OCI-LY1 (cell line): ENCODE measurements around the gene LRTM2.

Source experiments
- H2AFZ ChIP-seq: fragments of 200-600 bp; sonication (generic), shearing (Covaris generic); 2 replicates; pipeline ENCODE4 v1.6.0; 2014; ENCODE audit warnings: antibody characterized with exemption, mild to moderate bottlenecking, low read length
- H3F3A ChIP-seq: fragments of 200-600 bp; sonication (generic), shearing (Covaris generic); 2 replicates; pipeline ENCODE4 v1.6.0; 2014; ENCODE audit warnings: mild to moderate bottlenecking, antibody characterized with exemption, low read length, moderate library complexity; ENCODE audit not compliant: insufficient read depth
- H3K27ac ChIP-seq: fragments of 200-600 bp; sonication (generic); 2 replicates; pipeline ENCODE4 v1.5.1; 2014; ENCODE audit warnings: low read length, mixed run types, mild to moderate bottlenecking, low read depth; ENCODE audit not compliant: poor library complexity, severe bottlenecking
- H3K27me3 ChIP-seq: fragments of 200-600 bp; sonication (generic); 2 replicates; pipeline ENCODE4 v1.6.0; 2014; ENCODE audit warnings: antibody characterized with exemption, mild to moderate bottlenecking, low read length, moderate library complexity; ENCODE audit not compliant: insufficient read depth
- H3K36me3 ChIP-seq: fragments of 200-600 bp; sonication (generic); 2 replicates; pipeline ENCODE4 v1.6.1; 2014; ENCODE audit warnings: mild to moderate bottlenecking, antibody characterized with exemption, low read length, moderate library complexity, mixed read lengths; ENCODE audit not compliant: insufficient read depth
- H3K4me1 ChIP-seq: fragments of 200-600 bp; sonication (generic); 2 replicates; pipeline ENCODE4 v1.5.1; 2014; ENCODE audit warnings: mild to moderate bottlenecking, low read length, moderate library complexity; ENCODE audit not compliant: insufficient read depth, severe bottlenecking
- H3K4me2 ChIP-seq: fragments of 200-600 bp; sonication (generic), shearing (Covaris generic); 2 replicates; pipeline ENCODE4 v1.6.1; 2014; ENCODE audit warnings: low read length
- H3K4me3 ChIP-seq: fragments of 200-600 bp; sonication (generic); 2 replicates; pipeline ENCODE4 v1.5.1; 2014; ENCODE audit warnings: low read length, low read depth, mild to moderate bottlenecking, mixed read lengths; ENCODE audit not compliant: poor library complexity, severe bottlenecking
- H3K79me2 ChIP-seq: fragments of 200-600 bp; shearing (Covaris generic); 2 replicates; pipeline ENCODE4 v1.6.1; 2016; ENCODE audit warnings: mixed run types, low read length, mixed read lengths; ENCODE audit not compliant: insufficient read depth
- H3K9ac ChIP-seq: fragments of 200-600 bp; sonication (generic), shearing (Covaris generic); 2 replicates; pipeline ENCODE4 v1.6.1; 2014; ENCODE audit warnings: mild to moderate bottlenecking, low read length, mixed read lengths
- H3K9me2 ChIP-seq: fragments of 200-600 bp; sonication (generic), shearing (Covaris generic); 2 replicates; pipeline ENCODE4 v1.6.1; 2014; ENCODE audit warnings: low read depth, mild to moderate bottlenecking, low read length, mixed read lengths
- H3K9me3 ChIP-seq: fragments of 200-600 bp; shearing (Covaris generic); 2 replicates; pipeline ENCODE4 v1.6.1; 2014; ENCODE audit warnings: low read length, mixed read lengths
- H4K20me1 ChIP-seq: fragments of 200-600 bp; sonication (generic), shearing (Covaris generic); 2 replicates; pipeline ENCODE4 v1.6.0; 2016; ENCODE audit warnings: mild to moderate bottlenecking, low read length; ENCODE audit not compliant: insufficient read depth
- CTCF ChIP-seq: fragments of 200-600 bp; sonication (generic), shearing (Covaris generic); IDR thresholded peaks from 2 replicates; pipeline ENCODE4 v1.5.1; 2017; ENCODE audit warnings: mild to moderate bottlenecking, antibody characterized with exemption, low read length, moderate library complexity, mixed read lengths
- EZH2 ChIP-seq: fragments of 200-600 bp; sonication (generic), shearing (Covaris generic); IDR thresholded peaks from 2 replicates; pipeline ENCODE4 v1.8.0; 2017; ENCODE audit warnings: borderline replicate concordance, mixed run types, mild to moderate bottlenecking, antibody characterized with exemption, low read length, moderate library complexity, mixed read lengths

LRTM2 gene

GRCh38 chr12:1841586-1842182, 21.3 kb downstream of the LRTM2 start:
- no peak overlapping the region for H3K27ac ChIP-seq
- peaks cover 13% of the 10 kb centered on the region; the same call in 1 of the 2 replicates for H3K27me3 ChIP-seq
- no peak overlapping the region for H3K4me3 ChIP-seq
- no peaks in the 10 kb centered on the region for H3F3A ChIP-seq
- no peak overlapping the region for H3K4me2 ChIP-seq
- TF ChIP-seq EZH2 (no peak), CTCF (no peak)
- H3K36me3 ChIP-seq: no peaks in the 10 kb centered on the region
- H2AFZ ChIP-seq: no peak overlapping the region
- no peaks in the 10 kb centered on the region for H3K79me2 ChIP-seq
- no peaks in the 10 kb centered on the region for H3K9me3 ChIP-seq
- no peak overlapping the region for H3K9ac ChIP-seq
- no peaks in the 10 kb centered on the region for H4K20me1 ChIP-seq
- no peaks in the 10 kb centered on the region for H3K4me1 ChIP-seq
- H3K9me2 ChIP-seq: no peaks in the 10 kb centered on the region

GRCh38 chr12:1842183-1842904, 22.0 kb downstream of the LRTM2 start:
- H3K4me2 ChIP-seq: no peak overlapping the region
- H3K27me3 ChIP-seq: peaks cover 17% of the 10 kb centered on the region; the same call in 1 of the 2 replicates
- no peak overlapping the region for H3K27ac ChIP-seq
- no peaks in the 10 kb centered on the region for H3F3A ChIP-seq
- no peaks in the 10 kb centered on the region for H3K9me3 ChIP-seq
- no peaks in the 10 kb centered on the region for H4K20me1 ChIP-seq
- TF ChIP-seq CTCF (no peak), EZH2 (no peak)
- H3K36me3 ChIP-seq: no peaks in the 10 kb centered on the region
- H3K9ac ChIP-seq: no peak overlapping the region
- H3K9me2 ChIP-seq: no peaks in the 10 kb centered on the region
- no peaks in the 10 kb centered on the region for H3K4me1 ChIP-seq
- H3K79me2 ChIP-seq: no peaks in the 10 kb centered on the region
- no peak overlapping the region for H2AFZ ChIP-seq
- H3K4me3 ChIP-seq: no peak overlapping the region

GRCh38 chr12:1842905-1843640, 22.7 kb downstream of the LRTM2 start:
- H3K27me3 ChIP-seq: peaks cover 19% of the 10 kb centered on the region; the same call in 1 of the 2 replicates
- no peak overlapping the region for H3K27ac ChIP-seq
- no peaks in the 10 kb centered on the region for H3K9me3 ChIP-seq
- H3K79me2 ChIP-seq: no peaks in the 10 kb centered on the region
- no peaks in the 10 kb centered on the region for H3K4me1 ChIP-seq
- no peaks in the 10 kb centered on the region for H3K9me2 ChIP-seq
- H3K9ac ChIP-seq: no peak overlapping the region
- H3F3A ChIP-seq: no peaks in the 10 kb centered on the region
- H3K36me3 ChIP-seq: no peaks in the 10 kb centered on the region
- no peak overlapping the region for H3K4me2 ChIP-seq
- no peak overlapping the region for H3K4me3 ChIP-seq
- no peaks in the 10 kb centered on the region for H4K20me1 ChIP-seq
- H2AFZ ChIP-seq: no peak overlapping the region
- no peak for TF ChIP-seq CTCF
- TF ChIP-seq EZH2: no peak
